GM18520 (cell line): ENCODE data around the gene SYNE2.
"Not testable (repeated sequence)": the region's sequence is repeated elsewhere in the genome, so short reads cannot be mapped to it uniquely, and the experiment has no call there.

ENCODE experiments used
- ATAC-seq: cut with Tn5 transposase; IDR thresholded peaks from one replicate; pipeline ENCODE4 v1.9.1; 2021; ENCODE audit not compliant: unreplicated experiment

The SYNE2 gene

GRCh38 chr14:64186231-64187129 is 333.7 kb downstream of the SYNE2 start:
- no peak for ATAC-seq

DNA sequence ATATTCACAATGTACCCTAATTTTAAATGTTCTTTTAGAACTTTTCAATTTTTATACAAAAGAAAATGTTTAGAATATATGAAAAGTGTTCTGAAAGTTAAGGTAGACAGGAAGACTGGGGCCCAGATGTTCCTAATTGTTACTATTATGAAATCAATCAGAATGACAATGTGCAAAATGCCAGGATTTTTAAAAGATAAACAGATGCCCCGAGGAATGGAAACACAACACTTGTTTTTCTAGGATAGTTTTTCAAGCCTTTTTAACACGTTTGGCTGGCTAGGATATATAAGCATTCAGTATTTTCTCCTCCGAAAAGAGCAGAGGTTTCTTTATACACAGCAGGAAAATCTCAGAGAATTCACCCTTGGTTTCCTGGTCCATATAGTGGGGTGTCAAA is 334.5 kb downstream of the SYNE2 start:
- no peak for ATAC-seq

DNA sequence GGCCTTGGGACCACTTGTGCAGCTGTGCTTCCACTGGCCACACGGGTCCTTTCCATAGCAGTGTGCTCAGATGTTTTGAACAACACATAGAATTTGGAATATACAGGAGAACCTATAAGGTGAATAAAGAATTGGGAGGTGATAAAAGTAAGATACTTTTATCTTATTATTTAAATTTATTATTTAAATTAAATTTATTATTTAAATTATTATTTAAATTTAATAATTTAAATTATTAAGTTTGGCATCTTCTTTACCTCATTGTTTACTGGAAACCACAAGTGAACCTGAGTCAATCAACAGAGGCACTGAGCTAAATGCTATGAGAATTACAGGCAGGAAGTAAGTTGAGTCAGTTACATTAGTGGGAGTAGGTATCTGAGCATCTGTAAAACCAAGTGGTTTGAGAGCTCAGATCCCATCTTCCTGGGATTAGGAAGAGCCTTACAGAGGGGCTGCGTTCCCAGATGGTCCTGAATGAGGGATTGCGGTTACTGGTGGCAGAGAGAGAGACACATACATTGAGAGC is 338.2 kb downstream of the SYNE2 start:
- no peak for ATAC-seq

GRCh38 chr14:64191756-64192155 is 339.0 kb downstream of the SYNE2 start:
- no peak for ATAC-seq

DNA sequence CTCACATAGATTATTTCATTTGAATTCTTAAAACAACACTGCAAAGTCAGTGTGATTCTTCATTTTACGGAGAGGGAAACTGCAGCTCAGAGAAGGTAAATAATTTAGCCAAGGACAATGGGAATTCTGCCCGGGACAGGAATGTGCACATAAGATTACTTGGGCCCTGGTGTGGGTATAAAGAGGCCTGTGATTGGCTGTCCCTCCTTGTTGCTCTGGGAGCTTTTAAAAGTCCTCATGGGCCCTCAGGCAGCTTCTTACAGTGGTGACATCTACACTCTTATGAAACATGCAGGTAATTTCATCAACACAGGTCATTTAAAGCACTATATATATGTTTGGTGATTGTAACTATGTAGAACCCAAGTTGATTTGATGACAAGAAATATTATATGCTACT is 341.0 kb downstream of the SYNE2 start:
- ATAC-seq, result no peak

- no peak for ATAC-seq
These were observed 341.6 kb downstream of the SYNE2 start for GRCh38 chr14:64194404-64194803.

DNA sequence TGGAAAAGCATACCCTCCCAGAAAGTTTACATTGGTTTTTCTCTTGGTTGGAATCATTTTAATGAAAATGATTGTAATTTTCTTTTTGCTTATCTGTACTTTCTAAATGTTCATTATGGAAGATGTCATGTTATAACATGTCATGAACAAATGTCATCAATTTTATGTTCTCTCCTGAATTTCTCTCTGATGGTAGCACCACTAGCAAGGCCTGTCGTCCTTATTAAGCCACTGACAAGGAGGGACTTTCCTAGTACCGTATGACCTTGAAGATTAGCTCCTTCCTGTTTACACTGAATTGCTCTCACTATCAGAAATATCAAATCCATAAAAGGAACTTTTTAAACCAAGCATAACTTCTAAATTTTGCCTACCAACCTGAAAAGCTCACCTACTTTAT is 342.4 kb downstream of the SYNE2 start:
- ATAC-seq, result peak; percentile 66

GRCh38 chr14:64196056-64196455 is 343.3 kb downstream of the SYNE2 start:
- no peak for ATAC-seq

DNA sequence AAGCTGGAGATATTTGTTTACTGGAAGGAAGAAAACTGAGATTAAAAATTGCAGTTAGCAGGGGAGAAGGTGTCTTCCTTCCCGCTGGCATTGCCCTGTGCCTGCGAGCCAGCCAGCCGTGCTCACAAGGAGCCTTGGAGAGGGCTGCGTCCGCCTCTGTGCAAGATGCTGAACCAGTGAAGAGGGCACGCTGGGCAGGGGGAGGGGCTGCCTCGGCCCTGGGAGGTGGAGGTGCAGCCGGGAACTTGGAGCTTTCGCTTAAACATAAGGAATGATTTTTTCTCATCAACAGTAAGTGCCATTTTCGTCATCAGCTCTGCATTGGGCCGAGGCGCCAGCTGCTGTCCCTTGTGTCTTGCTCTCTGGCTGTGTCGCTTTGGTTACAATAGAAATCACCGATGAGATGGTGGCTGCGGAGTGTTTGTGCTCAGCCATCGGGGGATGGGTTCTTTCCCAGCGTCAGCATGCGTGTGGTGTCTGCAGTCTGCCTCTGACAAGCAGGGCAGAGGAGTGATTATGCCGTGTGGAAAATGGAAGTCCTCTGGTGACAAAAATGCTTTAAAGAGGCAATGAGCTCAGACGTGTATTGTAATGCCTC is 344.1 kb downstream of the SYNE2 start:
- no peak for ATAC-seq

DNA sequence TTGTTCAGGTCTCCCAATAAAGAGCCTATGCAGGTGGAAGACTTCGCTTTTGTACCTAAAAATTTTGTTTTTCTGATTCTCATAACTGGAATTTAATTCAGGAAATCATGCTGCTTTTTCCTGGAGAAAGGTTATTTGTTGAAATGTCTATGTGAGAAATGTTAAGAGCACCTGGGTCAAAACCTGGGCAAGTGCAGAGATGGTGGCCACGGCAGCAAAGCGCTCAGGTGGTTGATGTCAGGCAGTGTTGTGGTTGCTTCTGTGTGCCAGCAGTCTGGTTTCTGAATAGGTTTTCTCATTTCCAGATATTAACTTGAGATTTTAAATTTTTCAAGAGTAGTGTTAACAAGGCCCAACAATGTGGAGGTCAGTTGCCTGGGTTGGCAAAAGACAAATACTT is 345.2 kb downstream of the SYNE2 start:
- ATAC-seq, result no peak

- ATAC-seq, result no peak
These were observed 345.7 kb downstream of the SYNE2 start for GRCh38 chr14:64198486-64198885.

GRCh38 chr14:64200170-64200569 is 347.4 kb downstream of the SYNE2 start:
- ATAC-seq, result no peak

- ATAC-seq, result no peak
These were observed 348.5 kb downstream of the SYNE2 start for GRCh38 chr14:64201296-64201695.

DNA sequence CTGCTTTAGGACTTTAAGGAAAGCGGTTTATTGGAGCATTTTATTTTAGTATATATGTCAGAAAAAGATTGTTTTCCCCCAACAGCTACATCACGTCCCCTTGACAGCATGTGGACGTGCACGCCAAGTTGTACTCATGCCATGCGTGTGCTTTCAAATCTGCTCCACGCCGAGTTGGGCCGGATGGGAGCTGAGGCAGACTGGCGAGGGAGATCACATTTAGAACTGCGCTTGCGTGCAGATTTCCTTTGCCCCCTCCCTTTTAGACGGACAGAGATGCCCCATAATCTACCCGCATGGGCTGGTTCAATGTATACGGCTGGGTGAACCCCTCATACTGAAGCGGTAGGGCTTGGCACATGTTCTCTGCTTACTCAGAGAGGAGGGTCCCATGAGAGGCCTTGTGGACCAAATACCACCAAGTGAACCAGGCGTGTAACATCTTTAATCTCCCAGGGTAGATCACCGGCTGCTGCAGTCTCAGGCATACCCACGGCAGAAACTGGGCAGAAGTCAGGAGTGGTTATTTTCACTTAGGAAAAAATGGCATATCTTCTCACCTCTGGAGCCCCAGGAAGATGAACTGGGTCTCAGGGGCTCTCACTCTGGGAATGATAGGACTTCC is 349.2 kb downstream of the SYNE2 start:
- ATAC-seq, result no peak

GRCh38 chr14:64202716-64203115 is 349.9 kb downstream of the SYNE2 start:
- ATAC-seq, result no peak

DNA sequence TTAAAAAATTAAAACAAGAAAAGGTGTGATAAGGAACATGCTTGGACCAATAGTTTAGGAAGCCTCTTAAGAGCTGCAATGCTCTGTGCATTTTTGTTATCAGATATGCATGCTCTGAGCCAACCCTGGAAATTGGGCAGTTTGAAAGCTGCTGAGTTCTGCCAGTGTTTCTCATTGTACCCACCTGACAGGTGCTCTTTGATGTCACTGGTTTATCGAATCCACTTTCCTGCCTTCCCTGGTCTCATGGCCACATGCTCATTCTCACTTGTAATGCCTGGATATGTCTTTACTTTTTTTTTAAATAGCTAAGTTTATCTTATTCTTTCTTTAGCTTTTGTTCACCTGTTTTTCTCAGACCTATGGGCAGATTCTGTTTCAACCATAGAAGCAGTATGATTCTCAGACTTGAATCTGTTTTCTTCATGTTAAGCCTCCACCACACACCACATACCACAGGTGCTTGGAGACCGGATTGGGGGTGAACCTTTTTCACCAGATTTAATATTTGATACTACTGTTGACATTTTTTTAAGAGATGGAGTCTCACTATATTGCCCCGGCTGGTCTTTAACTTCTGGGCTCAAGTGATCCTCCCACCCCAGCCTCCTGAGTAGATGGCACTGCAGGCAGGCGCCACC is 350.7 kb downstream of the SYNE2 start:
- no peak for ATAC-seq

- ATAC-seq, result no peak
These were observed 355.5 kb downstream of the SYNE2 start for GRCh38 chr14:64208261-64208660.

DNA sequence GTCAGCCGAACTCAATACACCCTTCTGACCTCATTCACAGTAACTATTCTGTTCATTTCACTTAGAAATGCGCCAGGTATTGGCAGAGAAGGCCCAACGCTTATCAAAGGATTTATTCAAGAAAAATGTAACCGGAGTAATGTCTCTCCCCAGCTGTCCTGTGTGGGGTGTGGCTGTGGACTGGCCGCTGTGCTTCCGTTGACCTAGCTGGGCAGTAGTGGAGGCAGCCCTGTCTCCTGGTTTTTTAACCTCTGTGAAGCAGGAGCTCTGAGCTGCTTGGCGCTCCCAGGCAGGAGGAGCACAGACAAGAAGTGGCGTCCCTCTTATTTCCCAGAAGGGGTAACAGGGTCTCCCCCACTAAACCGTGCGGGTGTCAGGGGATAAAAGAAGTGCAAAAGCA is 356.2 kb downstream of the SYNE2 start:
- ATAC-seq, result no peak

DNA sequence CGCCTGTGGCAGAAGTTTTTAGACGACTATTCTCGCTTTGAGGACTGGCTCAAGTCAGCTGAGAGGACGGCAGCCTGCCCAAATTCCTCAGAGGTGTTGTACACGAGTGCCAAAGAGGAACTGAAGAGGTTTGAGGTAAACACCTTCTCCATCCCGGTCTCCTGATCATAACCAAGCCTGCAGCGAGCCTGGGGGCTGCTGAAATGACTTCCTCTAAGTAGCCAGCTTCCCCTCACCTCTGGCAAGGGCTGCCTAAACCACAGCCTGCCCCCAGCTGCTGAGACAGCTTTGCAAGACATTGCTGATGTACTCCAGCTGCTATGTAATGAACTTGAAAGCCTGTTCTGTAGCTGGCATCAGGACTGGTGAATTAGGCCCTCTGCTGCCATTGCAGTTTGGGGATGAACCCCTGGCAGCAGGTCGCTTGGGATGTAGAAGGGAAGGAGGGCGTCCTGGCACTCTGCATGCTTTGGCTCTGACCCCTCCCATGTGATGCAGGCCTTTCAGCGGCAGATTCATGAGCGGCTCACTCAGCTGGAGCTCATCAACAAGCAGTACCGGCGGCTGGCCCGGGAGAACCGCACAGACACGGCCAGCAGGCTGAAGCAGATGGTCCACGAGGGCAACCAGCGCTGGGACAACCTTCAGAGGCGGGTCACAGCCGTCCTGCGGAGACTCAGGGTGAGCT is 356.8 kb downstream of the SYNE2 start:
- ATAC-seq, result peak; percentile 57

GRCh38 chr14:64210216-64210615 is 357.4 kb downstream of the SYNE2 start:
- no peak for ATAC-seq

DNA sequence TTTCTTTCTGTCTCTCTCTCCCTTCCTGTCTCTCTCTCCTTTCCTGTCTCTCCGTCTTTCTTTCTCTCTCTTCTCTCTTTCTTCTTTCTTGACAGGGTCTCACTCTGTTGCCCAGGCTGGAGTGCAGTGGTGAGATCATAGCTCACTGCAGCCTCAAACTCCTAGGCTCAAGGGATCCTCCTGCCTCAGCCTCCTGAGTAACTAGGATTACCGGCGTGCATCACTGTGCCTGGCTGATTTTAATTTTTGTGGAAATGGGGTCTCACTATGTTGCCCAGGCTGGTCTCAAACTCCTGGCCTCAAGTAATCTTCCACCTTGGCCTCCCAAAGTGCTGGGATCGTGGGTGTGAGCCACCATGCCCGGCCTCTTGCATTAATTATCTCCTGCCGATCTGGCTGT is 358.1 kb downstream of the SYNE2 start:
- ATAC-seq, result not testable (repeated sequence)
